Subcutaneous adipose tissue (tissue), 4 donors: ENCODE measurements around the gene HAS3. TPM values are rescaled to one million over a fixed set of nuclear protein-coding genes. Genes with fewer than 3 reads are reported as not detected.

Experiments used
- CTCF ChIP-seq: fragments of 450-650 bp; IDR thresholded peaks from one replicate; pipeline ENCODE4 v1.5.1; 2016; ENCODE audit warnings: low read depth, mild to moderate bottlenecking, control low read depth, antibody characterized with exemption, moderate library complexity
- total RNA-seq, 4 donors: library from RNA; depleted of rRNA; stranded (reverse); fragments of >200 nt; gene quantifications; one replicate each; pipeline ENCODE4 v1.1.0, GENCODE V29; 2016

HAS3 gene
- total RNA-seq, 4 donors from 2014 or later: 0.34 to 1.6 (median 1.0) TPM

- no peak for TF ChIP-seq CTCF
Observed at GRCh38 chr16:69094501-69094900, 11.0 kb upstream of the HAS3 start.

GRCh38 chr16:69095193-69095592 lies 10.3 kb upstream of the HAS3 start:
- no peak for TF ChIP-seq CTCF

- TF ChIP-seq CTCF: no peak
Observed at GRCh38 chr16:69100071-69100691, 5.3 kb upstream of the HAS3 start.

GRCh38 chr16:69106491-69107315 lies 1.2 kb downstream of the HAS3 start:
- TF ChIP-seq CTCF: no peak

- TF ChIP-seq CTCF: no peak
Observed at GRCh38 chr16:69107316-69107962, 2.0 kb downstream of the HAS3 start.

- no peak for TF ChIP-seq CTCF
Observed at GRCh38 chr16:69108064-69108904, 2.8 kb downstream of the HAS3 start.

GRCh38 chr16:69108905-69109252 lies 3.4 kb downstream of the HAS3 start:
- no peak for TF ChIP-seq CTCF
